HK-2 (cell line): Measurements from ENCODE around the gene SBSN.
"Not testable (repeated sequence)": the region's sequence is repeated elsewhere in the genome, so short reads cannot be mapped to it uniquely, and the experiment has no call there.

Source experiments
- DNase-seq: peaks from one replicate; pipeline ENCODE4 v3.0.0-alpha.2; 2018; ENCODE audit not compliant: unreplicated experiment

Gene SBSN

GRCh38 chr19:35507561-35507960 is 20.6 kb downstream of the SBSN start:
- no peak for DNase-seq

DNA sequence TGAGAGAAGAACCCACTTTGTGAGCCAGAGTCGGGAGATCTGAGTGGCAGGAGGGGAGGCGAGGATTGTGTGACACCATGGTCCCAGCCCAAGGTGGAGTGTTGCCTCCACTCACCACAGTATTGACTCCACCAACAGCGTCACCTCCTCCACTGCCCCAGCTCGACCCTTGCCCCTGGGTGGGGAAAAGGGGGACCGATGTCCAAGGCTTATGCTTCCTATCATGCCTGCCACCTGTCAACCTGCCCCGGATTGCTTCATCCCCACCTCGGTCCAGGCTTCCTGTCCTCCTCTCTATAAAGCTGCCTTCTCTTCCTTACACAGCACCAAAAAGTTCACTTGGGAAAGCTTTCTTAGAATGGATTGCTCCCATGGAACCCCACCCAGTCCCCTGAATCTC is 22.1 kb downstream of the SBSN start:
- DNase-seq = no peak

DNA sequence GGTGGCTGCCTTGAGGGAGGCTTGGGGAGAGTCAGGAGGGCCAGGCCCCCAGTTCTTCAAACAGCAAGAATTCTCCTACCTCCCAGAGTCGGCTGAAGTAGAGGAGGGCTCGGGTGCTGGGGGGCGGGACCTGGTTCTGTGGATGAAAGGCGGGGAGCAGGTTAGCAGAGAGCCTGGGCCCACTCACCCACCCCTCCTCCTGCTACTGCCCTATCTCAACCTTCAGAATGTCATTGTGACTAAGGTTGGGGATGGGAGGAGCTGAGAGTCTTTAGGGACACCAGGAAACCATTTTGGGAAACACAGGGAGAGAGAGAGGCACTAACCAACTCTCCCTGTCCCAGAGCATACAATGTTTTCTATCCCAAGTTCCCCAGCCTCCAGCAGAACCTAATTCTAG is 25.4 kb downstream of the SBSN start:
- DNase-seq = no peak

- no peak for DNase-seq
Observed at GRCh38 chr19:35501684-35502083, 26.4 kb downstream of the SBSN start.

GRCh38 chr19:35500611-35501010 is 27.5 kb downstream of the SBSN start:
- DNase-seq = no peak

DNA sequence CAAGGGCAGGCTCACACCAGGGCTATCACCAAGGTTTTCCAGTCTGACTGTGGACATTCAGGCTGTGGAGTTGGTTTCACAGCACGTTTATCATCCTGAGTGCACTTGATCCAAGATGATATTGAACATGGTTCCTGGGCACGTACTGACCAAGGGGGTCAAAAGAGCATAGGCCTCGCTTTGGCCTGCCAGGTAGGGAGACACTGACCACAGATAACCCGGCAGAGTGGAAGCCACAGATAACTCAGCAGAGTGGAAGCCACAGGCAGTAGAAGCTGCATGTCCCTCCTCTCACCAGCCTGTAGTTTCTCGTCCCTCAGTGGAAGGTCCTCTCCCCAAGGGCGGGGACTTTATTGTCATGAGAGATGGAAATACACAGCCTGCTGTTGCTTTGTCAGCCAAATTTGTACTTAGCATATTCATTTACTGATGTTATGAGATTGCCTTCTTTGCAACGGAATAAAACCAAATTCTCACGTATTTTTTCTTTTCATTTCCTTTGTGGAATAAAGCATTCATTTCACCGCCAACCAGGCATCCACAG is 29.1 kb downstream of the SBSN start:
- no peak for DNase-seq

DNA sequence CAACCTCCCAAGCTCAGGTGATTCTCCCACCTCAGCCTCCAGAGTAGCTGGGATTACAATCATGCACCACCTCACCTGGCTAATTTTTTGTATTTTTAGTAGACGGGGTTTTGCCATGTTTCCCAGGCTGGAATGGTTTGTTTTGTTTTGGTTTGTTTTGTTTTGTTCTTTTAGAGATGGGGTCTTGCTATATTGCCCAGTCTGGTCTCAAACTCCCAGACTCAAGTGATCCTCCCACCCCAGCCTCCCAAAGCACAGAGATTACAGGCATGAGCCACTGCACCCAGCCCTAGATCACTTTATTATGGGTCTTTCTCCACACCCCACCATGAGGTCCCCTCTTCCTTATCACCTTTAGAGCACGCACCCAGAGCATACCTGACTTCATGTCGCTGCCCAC is 29.9 kb downstream of the SBSN start:
- no peak for DNase-seq

DNA sequence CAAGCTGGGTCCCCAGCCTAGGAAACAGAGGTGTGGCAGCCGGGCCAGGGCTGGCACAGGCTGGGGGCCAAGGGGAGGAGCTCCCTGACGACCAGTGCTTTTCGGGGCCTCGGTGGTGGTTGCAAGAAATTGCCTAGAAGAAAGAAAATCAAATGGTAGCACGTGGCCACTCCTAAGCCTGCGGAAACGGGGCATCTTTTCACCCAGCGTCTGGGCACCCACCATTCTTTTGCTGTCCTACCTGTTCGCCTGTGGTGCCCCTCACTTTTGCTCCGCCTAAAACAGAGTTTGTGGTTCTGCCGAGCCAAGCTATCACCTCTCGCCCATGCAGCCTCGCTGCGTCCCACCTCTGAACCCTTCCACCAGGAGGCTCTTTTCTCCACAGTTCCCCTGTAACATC is 30.7 kb downstream of the SBSN start:
- DNase-seq = no peak

DNA sequence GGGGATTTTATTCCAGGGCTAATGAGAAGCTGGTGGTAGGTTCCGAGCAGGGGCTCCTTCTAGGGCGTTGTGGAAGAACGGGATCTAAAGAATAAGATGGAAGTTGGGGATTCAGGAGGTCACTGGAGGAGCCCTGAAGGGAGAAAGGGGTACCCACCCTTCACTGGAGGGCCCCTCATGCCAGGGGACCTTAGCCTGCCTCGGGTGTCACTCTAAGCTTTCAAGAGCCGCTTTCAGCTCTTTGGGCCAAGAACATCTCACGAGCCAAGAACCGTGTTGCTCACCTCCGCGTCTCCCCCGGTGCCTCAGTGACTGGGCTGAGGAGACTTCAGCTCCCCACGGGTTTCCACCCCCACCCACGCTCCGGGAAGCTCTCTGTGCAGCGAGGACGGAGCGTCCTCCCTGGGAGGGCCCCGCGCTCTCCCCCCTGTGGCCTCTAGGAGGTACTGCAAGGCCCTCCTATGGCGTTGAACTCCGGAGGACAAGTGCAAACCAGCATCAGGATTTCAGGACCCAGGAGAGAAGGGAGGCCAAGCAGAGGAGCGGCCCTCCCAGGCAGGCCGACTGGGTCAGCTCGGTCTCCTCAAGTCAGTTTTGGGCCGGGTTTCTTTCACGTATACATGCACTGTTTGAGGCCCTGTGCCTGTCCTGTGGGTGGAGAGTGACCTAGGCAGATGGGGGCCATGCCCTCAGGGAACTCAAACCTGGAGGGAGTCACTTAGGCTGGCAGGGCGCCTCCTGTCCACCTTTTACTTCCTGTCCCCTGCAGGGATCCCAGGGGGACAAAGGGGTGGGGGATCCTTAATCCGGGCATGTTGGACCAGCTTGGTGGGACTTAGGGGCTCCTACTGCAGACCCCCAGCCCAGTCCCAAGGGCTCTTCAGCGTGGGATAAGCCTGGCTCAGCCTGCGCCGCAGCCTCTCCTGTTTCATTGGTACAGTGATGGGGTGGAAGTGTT is 32.7 kb downstream of the SBSN start:
- peak; percentile 70 for DNase-seq

DNA sequence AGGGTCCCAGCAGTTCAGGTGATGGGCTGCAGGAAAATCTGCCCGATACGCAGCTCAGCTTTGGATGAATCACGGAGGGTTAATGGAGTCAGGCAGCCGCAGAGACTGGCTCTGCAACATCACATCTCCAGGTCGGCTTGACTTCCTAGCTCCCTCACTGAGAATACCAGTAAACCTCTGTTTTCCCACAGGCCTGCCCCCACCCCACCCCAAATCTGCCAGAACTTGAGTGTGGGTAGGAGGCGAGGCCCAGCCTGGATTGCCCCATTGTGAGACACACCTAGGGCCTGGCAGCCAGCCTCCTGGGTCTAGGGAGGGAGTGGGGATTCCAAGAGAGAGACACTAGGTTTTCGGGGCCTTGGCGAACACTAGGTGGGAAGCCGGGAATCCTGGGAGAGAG is 34.1 kb downstream of the SBSN start:
- DNase-seq = no peak

DNA sequence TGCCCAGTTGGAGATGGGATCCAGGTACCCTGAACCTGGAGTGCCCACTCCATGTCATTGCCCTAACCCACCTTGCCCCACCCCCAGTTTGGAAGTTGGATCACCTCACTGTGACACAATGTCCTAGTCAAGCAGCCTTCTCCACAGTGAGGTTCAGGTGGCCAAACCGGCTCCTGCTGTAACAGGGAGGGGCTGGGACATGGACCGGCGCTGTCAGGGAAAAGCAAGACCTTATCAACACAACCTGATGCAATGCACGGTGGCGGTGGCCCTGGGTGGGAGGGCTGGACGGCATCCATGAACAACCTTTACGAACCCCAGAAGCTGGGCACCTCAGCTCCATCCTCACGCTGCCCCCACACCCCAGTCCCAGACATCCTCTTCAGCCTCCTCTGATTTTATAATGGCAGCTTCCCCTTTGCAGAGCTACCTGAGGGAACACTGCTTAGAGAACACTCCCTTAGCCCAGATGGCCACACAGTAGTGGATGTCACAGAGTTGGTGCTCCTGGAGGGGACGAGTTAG is 36.2 kb downstream of the SBSN start:
- no peak for DNase-seq

DNA sequence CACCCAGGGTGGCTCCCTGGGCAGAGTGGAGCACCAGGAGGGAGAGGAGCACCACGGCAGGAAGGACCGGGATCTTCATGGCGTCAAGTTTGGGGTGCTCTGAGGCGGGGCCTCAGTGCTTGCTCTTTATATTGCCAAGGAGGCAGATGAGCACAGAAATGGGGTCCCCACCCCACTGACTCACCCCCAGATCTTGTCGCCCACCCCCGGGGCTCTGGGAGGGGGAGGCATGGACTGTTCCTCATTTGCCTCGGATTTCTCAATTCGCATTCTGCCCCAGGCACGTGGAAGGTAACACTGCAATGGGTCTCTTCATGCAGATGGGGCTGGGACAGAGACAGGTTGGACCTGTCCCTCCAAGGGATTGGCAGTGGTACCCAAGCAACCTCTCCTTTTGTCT is 37.7 kb downstream of the SBSN start, which contains the start of gene KRTDAP:
TSS of gene KRTDAP (minus strand) at position 101 of the 400 bp plus-strand sequence. CDS start at position 79, 22 bp downstream.
- no peak for DNase-seq

DNA sequence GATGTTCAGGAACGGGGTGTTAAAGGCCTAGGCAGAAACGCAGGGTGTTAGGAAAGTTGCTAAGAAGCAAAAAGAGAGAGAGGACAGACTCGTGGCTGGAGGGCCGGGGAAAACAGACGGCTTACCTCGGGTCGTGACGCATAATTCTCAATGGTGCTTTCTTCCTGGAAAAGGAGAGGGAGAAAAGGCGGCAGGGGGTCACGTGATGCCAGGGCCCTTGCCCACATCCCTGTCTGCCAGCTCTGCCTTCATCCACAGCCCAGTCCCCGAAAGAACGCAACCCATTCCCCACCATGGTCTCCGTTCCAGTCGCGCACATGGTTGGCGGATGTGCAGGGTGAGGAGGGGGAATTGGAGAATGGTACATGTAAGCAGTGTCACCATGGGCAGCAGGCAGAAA is 39.4 kb downstream of the SBSN start:
- no peak for DNase-seq

DNA sequence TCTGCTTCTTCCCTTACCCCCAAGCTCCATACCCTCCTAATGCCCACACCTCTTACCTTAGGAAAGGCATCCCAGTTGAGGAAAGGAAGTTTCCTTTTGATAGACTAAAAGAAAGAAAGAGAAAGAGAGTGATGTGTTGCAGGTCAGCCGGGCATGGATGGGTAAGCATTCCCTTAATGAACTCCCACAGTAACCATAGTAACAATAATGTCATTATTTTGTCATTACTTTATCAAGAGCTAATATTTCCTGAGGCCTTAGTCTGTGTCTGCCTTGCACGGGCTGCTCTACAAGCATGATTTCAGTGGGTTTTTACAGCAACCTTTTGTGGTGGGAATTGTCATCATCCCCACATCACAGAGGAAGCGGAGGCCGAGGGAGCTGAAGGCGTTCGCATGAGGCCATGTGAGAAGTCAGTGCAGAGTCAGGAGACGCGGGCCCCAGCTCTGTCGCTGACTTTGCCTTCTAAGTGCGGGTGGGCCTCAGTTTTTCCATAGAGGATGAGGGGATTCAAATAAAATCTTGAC is 40.4 kb downstream of the SBSN start:
- no peak for DNase-seq

GRCh38 chr19:35486268-35486708 is 41.8 kb downstream of the SBSN start:
- DNase-seq = no peak

- DNase-seq = no peak
Observed at GRCh38 chr19:35484252-35485036, 43.7 kb downstream of the SBSN start.

- DNase-seq = no peak
Observed at GRCh38 chr19:35483089-35483488, 45.0 kb downstream of the SBSN start.

DNA sequence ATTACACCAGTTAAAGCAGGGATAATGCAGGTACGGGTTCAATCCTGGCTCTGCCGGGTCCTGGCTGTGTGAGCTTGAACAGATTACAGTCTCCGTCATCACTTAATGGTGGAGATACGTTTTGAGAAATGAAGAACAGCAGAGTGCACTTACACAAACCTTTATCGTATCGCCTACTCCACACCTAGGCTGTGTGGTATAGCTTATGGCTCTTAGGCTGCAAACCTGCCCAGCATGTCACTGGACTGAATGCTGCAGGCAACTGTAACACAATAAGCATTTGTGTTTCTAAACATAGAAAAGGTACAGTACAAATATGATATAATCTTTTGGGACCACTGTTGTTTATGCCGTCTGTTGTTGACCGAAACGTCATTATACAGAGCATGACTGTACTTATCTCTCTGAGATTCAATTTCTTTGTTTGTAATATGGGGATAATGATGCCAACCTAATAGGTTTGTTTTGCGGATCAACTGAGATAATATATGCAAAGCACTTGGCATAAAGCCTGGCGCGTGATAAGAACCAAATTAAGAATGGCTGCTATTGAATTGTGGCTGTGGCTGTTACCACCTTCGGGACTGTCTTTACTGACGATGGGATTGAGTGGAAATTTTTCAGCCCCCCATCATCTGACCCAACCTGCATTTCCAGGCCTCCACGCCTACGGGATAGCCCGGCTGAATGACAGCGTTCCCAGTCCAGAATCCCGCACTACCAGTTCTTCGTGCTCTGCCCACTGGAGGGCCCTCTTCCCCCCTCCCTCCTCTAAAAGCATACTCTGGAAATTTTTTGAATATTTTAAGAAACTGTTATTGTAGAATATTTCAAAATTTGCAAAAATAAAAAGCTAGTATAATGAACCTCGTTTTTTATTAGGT is 49.1 kb downstream of the SBSN start:
- no peak for DNase-seq

- no peak for DNase-seq
Observed at GRCh38 chr19:35476149-35476548, 52.0 kb downstream of the SBSN start.

DNA sequence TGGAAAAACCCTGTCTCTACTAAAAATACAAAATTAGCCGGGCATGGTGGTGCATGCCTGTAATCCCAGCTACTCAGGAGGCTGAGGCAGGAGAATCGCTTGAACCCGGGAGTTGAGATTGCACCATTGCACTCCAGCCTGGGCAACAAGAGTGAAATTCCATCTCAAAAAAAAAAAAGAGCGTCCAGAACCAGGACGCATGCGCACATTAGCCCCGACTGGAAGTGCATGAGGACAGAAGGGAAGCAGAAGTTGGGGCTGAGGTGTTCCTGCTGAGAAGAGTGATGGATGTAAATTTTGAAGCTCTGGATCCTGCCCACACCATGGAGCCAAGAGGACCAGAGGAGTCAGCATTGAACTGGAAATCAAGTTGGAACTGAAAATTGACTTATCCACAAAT is 53.5 kb downstream of the SBSN start:
- not testable (repeated sequence) for DNase-seq

- no peak for DNase-seq
Observed at GRCh38 chr19:35474104-35474503, 54.0 kb downstream of the SBSN start.
